Stimulated activated CD4-positive, alpha-beta T cell treated with anti-CD3 and anti-CD28 coated beads, Interleukin-12 subunit alpha, Interleukin-12 subunit beta, amount 100 ng/mL, for 48 hours (primary cell): ENCODE data around the gene NOXO1.
A peak's percentile ranks its signal among the peaks of the same experiment; 100 is the strongest.
"Not testable (repeated sequence)": the region's sequence is repeated elsewhere in the genome, so short reads cannot be mapped to it uniquely, and the experiment has no call there.

Experiments
- DNase-seq, 3 donors: peaks; one replicate each; pipeline ENCODE4 v3.0.0-alpha.2; 2020; ENCODE audit warnings: low read depth in 2 of 3, low spot score in 1 of 3

Gene NOXO1

DNA sequence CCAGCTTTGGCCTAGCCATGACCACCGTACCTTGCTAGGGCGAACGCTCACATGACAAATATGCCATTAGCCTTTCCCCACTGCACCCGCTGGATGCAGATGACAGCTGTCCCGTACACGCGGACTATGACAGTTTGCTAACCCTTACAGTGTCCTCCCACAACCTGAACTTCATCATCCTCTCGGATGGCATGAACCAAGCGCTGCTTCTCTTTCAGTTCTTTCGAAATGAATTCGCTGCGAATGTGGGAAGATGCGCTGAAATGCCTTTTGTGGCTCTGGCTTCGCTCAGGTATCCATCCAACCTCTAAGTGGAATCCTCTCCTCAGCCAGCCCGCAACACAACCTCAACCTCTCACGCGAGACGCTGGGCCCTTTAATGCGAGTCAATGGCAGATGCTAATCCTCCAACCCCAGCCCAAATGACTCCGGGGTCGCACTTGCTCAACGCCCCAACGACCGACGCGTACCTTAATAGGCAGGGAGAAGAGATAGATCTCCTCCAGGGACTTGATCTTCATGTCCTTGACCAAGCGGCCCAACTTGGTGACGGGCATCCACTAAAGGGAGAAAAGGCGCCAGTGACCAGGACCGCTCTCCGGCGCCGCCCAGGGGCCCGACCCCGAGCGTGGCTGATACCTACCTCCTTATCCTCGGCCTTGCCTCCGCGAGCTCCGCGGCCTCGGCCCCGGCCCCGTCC is 17.3 kb downstream of the NOXO1 start:
- DNase-seq = no peak

DNA sequence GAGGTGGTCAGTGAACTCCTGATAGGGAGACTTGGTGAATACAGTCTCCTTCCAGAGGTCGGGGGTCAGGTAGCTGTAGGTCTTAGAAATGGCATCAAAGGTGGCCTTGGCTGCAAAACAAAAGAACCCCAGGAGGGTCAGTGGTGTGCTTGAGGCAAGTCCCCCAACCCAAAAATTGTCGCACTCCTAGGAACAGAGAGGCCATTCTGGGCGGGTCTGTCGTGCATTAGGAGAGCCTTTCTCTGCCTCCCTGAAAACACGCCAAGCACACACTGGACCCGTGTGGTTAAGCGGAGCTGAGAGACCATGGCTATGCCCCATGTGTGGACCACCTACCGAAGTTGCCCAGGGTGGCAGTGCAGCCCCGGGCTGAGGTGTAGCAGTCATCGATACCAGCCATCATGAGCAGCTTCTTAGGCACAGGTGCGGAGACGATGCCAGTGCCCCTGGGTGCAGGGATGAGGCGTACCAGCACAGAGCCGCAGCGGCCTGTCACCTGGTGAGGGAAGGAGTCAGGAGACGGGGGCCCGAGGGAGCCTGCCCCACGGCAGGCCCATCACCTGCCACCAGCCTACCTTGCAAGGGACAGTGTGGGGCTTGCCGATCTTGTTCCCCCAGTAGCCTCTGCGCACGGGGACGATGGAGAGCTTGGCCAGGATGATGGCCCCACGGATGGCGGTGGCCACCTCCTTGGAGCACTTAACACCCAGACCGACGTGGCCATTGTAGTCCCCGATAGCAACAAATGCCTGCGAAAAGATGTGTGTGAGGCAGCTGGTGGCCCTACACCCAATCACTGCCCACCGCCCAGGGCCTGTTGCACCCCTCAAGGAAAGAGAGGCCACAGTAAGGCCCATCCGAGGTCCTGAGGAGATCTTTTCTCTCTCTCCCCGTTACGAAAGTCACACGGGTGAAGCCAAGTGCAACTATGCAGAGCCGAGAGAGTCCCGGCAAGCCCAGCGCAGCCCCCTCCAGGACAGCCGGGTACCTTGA is 18.8 kb downstream of the NOXO1 start:
- DNase-seq = not testable (repeated sequence)

DNA sequence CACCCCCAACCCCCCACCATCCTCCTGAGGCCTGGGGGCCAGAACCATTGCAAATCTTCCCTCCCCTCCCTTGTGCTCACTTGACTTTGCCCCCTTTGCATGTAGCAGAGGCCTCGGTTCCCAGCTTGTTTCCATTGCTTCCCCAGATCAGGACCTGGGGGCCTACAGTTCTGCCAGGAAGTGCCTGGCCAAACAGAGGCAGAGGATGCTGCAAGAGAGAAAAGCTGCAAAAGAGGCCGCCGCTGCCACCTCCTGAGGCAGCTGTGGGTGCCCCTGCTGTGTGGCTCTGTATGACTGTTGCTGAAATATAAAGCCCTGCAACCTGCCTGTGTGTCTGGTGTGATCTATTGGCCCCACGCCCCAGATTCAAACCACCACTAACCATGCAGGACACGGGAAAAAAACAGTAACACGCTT is 19.6 kb downstream of the NOXO1 start:
- DNase-seq = no peak

DNA sequence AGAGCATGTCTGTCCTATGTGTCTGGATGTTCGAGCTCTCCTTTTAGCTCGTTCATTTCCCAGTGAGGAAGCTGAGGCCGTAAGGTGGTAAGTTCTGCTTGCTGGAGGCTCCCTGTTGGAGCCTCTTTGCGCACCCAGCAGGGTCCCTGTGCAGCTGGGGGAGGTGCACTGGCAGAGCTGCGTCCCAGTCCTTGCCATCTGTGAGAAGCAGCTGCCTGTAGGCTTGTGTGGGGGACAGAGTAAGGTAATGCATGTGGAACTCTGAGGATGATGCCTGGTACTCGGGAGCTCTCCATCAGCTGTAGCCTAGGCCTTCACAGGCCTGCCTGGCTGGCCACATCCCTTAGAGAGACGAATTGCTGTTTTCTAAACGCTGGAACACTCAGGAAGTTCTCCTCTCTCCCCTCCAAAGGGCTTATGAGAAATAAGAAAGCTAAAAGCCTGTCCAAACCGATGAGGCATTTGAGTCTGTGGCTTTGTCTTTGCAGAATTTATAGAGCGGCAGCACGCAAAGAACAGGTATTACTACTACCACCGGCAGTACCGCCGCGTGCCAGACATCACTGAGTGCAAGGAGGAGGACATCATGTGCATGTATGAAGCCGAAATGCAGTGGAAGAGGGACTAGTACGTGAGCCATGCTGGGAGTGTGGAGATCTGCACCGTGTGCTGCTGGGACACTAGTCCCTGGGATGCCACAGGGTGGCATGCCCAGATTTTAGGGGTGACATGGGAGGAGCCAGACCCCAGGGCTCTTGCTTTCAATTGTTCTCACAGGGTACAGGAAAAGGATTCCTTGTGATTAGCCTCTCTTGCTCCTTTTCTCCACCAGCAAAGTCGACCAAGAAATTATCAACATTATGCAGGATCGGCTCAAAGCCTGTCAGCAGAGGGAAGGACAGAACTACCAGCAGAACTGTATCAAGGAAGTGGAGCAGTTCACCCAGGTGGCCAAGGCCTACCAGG is 20.3 kb downstream of the NOXO1 start:
- peak; percentile 53 to 59 (median 53) for DNase-seq

DNA sequence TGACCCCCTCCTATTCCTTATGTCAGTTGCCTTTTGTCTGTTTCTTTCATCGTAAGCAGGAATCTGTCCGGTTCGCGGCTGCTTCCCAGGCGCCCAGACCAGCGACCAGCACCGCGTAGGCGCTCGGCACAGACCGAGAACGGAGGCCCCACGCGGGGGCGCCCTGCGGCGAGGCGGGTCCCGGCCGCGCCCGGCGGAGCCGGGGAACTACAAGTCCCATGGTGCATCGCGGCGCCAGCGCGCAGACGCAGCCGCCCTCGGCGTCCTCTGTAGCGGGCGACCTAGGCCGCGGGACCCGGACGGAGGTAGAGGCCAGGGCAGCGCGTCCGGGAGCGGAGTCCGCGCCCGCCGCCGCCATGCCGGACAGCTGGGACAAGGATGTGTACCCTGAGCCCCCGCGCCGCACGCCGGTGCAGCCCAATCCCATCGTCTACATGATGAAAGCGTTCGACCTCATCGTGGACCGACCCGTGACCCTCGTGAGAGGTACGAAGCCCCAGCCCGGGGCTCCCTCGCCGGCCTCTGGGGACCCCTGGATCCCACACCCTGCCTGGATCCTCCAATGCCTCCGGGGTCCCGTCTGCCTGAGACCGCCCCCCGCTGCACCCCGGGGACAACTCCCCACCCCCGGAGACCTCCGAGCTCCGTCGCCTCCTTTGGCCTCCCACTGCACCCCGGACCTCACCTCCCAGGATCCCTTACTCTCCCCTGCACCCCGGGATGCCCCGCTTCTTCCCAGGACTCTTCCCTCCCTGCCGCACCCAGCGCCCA is 21.8 kb downstream of the NOXO1 start, which contains the start of gene NDUFB10:
NDUFB10 (plus strand) TSS at position 270 of the 771 bp plus-strand sequence; CDS start at position 357, 87 bp downstream.
- peak; percentile 85 to 92 (median 90) for DNase-seq

DNA sequence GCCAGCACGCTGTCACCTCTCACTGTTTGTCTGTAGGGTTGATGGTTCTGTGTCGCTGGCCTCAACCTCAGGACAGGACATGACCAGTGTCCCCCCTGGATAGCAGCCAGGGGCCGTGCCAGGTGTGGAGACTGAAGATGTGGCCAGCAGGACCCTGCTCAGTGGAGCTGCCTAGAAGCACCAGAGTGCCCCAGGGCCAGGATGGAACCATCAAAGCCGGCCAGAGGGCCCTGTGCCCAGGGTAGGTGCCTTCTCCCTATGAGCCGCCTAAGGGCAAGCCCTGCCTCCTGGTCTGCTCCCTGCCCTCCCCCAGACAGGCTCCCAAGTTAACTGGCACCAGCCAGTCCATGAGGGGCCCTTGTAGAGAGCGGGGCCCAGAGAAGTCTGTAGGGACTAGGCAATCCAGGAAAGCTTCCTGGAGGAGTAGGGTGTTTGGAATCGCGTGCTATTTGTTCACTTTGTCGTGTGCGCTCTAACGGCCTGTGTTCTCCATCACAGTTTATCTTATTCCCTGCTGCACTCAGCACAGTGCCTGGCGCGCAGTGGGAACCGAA is 22.5 kb downstream of the NOXO1 start:
- no peak for DNase-seq

DNA sequence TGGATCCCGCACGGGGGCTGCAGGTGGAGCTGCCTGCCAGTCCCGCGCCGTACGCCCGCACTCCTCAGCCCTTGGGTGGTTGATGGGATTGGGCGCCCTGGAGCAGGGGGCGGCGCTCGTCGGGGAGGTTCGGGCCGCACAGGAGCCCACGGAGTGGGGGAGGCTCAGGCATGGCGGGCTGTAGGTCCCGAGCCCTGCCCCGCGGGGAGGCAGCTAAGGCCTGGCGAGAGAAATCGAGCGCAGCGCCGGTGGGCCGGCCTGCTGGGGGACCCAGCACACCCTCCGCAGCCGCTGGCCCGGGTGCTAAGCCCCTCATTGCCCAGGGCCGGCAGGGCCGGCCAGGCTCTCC is 23.2 kb downstream of the NOXO1 start:
- not testable (repeated sequence) for DNase-seq

DNA sequence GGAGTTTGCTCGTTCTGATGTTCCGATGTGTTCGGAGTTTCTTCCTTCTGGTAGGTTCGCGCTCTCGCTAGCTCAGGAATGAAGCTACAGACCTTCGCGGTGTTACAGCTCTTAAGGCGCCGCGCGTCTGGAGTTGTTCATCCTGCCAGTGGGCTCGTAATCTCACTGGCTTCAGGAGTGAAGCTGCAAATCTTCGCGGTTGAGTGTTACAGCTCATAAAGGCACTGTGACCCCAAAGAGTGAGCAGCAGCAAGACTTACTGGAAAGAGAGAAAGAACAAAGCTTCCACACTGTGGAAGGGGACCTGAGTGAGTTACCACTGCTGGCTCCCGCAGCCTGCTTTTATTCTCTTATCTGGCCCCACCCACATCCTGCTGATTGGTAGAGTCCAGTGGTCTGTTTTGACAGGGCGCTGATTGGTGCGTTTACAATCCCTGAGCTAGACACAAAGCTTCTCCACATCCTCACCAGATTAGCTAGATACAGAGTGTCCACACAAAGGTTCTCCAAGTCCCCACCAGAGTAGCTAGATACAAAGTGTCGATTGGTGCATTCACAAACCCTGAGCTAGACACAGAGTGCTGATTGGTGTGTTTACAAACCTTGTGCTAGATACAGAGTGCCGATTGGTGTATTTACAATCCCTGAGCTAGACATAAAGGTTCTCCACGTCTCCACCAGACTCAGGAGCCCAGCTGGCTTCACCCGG is 23.7 kb downstream of the NOXO1 start:
- DNase-seq = not testable (repeated sequence)

DNA sequence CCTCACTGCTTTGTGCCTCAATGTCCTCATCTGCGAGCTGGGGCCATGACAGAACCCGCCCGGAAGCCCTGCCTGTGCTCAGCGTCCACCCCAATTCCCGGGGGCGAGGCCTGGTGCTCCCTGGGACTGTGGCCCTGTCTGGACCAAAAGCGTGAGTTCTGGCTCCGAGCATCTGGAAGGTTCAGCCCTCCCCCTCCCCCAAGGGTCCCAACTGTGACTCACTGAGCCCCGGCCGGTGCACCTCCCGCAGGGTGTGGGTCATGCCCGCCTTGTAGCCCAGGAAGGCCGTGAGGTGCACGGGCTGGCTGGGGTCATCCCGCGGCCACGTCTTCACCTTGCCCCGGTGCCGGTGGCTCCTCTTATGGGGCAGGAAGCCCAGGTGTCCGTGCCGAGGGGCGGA is 27.5 kb downstream of the NOXO1 start:
- DNase-seq = no peak

DNA sequence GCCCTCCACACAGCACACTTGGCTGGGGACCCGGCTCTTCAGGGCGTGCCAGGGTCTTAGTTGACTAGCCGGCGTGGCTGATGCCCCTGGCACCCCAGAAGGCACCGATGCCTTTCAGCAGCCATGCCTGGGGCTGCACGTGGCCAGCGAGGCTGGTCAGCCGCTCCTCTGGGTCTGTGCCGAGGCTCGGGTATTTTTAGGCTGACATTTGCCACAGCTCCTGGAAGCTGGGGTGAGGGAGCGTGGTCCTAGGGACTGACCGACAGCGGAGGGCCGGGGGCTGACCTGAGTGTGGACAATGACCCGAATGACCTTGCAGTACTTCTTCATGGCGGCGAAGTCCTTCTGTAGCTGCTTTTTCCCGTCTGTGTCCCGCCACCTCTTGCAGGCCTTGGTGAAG is 30.7 kb downstream of the NOXO1 start:
- DNase-seq = no peak

DNA sequence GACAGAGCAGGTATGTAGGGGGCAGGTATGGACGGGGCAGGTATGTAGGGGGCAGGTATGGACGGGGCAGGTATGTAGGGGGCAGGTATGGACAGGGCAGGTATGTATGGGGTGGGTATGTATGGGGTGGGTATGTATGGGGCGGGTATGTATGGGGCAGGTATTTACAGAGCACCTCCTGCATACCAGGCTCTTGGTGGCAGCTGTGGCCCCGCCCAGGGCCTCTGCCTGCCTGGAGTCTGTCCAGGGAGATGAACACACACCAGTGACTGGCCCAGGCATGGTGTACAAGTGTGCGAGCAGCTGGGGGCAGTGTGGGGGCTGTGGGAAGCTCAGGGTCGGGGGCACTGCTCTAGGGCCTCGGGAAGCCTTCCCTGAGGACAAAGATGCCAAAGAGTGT is 31.2 kb downstream of the NOXO1 start:
- no peak for DNase-seq

DNA sequence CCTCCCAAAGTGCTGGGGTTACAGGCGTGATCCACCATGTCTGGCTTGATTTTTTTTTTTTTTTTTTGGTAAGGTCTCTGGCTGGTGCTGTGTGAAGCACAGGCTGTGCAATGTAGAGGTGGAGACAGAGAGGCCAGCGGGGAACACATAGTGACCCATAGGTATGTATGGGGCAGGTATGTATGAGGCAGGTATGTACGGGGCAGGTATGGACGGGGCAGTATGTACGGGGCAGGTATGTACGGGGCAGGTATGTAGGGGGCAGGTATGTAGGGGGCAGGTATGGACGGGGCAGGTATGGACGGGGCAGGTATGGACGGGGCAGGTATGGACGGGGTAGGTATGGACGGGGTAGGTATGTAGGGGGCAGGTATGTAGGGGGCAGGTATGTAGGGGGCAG is 31.8 kb downstream of the NOXO1 start:
- DNase-seq = no peak

DNA sequence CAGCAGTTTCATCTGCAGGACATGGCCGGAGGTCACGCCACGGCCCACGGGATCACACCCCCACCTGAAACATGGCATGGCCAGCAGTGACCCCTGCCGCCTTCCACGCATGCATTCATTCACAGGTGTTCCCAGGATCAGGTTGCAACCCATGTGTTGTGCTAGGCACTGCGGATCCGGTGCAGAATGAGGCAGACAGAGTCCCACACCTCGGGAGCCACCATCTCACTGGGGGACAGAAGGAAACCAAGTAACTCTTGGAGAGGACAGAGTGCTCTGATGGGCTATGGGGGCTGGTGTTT is 33.9 kb downstream of the NOXO1 start:
- no peak for DNase-seq

DNA sequence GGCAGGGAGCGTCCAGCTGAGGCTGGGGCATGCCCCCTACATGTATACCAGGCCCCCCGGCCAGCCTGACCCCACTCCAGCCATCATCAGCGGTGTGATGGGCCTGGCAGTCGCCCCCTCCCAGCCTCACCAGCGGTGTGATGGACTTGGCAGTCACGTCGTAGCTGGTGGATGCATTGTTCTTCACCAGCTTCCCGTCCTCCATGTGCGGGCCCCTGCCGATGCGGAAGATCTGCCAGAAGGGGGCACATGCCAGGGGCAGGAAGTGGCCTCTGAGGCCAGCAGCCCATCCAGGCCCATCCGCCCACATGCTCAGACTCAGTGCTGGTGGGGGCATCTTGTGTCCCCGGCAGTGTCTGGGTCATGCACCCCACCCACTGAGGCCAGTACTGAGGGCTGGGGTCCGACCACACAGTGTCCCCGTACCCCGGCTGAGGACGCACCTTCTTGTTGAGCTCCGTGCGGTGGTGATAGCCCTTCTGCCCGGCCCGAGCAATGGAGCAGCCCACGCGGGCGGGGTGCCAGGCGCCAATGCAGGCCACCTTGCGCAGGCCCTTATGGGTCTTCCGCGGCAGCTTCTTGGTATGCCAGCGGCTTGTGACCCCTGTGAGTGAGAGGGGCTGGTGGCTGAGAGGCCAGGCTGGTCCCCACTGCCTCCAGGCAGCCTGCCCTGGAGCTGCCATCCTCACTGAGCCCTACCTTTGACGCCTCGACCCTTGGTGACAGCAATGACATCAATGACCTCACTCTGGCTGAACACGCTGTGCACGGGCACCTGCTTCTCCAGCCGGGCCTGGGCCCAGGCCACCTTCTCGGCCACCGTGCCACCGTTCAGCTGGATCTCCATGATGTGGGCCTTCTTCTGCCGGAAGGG is 34.5 kb downstream of the NOXO1 start:
- no peak for DNase-seq

DNA sequence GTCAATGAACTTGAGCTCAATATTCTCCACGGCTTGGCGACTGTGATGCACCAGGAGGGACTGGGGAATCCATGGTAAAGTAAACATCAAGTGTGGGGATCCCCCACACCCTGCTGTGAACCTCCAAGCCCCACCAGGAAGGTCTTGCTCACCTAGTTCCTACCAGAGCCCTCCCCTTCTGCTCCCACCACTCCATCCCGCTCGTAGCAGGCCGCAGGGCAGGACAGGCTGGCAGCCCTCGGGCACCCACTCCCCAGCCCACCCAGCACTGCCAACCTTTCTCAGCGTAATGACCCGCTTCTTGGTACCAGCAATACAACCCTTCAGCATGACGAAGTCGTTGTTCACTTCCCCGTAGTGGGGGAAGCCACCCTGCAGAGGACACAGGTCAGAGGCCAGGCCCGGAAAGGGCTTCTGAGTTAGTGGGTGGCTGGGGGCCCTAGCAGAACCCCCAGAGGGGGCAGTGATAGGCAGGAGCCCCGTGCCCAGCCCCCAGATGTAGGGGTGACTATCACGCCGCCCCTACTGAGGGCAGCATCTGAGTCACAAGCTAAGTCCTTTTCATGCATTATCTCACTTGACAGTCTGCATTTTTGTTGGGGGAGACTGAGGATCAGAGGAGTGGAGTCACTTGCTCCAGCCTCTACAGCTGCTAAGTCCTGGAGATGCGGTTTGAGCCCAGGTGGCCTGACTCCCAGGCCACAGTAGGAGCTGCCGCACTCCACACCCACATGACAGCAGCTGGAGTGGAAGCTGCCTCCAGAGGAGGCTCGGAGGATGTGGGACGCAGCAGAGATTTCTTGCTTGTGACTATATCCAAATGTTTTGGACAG is 35.5 kb downstream of the NOXO1 start:
- DNase-seq = no peak

DNA sequence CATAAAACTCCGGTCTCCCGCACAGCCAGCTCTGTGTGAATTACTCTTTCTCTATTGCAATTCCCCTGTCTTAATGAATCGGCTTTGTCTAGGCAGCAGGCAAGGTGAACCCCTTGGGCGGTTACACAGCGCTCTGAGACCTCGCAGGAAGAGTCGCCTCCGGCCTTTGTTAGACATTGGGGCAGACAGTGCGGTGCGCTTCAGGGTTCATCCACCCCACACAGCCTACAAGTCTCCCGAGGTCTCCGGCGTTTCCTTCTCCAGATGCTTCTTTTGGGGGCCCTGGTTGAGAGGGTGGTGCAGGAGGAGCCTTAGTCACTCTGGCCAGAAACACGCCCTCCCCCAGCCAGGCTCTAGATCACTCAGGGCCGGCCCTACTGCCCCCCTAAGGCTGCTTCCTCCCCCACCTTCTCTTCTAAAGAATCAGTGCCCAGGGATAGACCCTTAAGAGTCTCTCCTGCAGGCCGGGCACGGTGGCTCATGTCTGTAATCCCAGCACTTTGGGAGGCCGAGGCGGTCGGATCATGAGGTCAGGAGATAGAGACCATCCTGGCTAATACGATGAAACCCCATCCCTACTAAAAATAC is 36.6 kb downstream of the NOXO1 start:
- DNase-seq = no peak
